22Rv1 (cell line): ENCODE results near the gene GPR33.
"Not testable (repeated sequence)": the region's sequence is repeated elsewhere in the genome, so short reads cannot be mapped to it uniquely, and the experiment has no call there.

Source experiments
- CTCF ChIP-seq: fragments of 450-650 bp; IDR thresholded peaks from 2 replicates; pipeline ENCODE4 v1.5.1; 2017; ENCODE audit warnings: mild to moderate bottlenecking
- ZFX ChIP-seq: fragments of 450-650 bp; IDR thresholded peaks from 2 replicates; pipeline ENCODE4 v1.6.1; 2017; ENCODE audit warnings: antibody characterized with exemption, borderline replicate concordance

GRCh38 chr14:31462450-31462849 is 25.4 kb downstream of the GPR33 start:
- TF ChIP-seq CTCF, ZFX: not testable (repeated sequence)
